Central memory CD4-positive, alpha-beta T cell (primary cell): ENCODE results near the gene DZIP1L.

Experiments used
- DNase-seq: peaks from one replicate; pipeline ENCODE4 v3.0.0; 2022

The DZIP1L gene

GRCh38 chr3:138032567-138032966 is 82.8 kb downstream of the DZIP1L start:
- no peak for DNase-seq

GRCh38 chr3:138031536-138031935 is 83.9 kb downstream of the DZIP1L start:
- no peak for DNase-seq

DNA sequence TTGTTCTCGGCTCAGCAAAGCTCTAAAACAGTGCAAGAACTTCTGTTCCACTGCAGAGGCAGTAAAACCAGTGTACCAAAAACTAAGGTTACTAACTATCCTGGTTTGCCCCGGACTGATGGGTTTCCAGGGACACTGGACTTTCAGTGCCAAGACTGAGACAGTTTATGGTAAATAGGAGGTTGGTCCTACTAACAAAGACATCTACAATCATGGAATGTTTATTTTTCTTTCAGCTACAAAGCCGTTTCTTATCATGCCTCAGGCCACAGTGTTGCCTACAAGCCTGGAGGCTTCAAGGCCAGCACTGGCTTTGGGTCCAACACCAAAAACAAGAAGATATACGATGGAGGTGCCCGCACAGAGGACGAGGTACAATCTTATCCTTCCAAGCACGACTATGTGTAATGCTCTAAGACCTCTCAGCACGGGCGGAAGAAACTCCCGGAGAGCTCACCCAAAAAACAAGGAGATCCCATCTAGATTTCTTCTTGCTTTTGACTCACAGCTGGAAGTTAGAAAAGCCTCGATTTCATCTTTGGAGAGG is 84.6 kb downstream of the DZIP1L start:
- DNase-seq: no peak

DNA sequence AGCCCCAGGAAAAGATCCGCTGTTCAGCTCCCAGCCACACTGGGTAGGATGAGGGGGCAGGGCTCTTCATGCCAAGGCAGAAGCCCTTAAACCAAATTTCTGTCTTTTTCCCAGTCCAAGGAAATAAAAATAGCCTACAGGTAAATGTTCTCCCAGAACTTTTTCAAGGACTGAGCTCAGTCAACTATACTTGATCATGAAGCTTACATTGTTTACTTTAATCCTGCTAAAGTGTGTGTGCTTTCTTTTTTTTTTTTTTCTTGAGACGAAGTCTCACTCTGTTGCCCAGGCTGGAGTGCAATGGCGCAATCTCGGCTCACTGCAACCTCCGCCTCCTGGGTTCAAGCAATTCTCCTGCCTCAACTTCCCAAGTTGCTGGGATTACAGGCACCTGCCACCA is 87.6 kb downstream of the DZIP1L start:
- DNase-seq: no peak

GRCh38 chr3:138025553-138025952 is 89.9 kb downstream of the DZIP1L start:
- DNase-seq: no peak

DNA sequence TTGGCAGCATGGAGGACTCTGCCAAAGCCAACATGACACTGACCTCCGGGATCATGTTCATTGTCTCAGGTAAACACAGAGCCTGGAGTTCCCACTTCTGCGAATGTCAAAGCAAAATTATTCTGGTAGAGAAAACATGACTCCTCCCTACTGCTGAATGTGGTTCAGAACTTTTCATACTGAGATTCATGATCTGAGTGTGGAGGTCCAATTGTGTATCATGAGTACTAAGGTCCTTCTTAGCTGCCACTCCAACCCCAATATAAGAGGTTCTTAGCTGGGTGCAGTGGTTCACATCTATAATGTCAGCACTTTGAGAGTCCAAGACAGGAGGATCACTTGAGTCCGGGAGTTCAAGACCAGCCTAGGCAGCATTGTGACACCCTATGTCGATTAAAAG is 91.7 kb downstream of the DZIP1L start:
- DNase-seq: no peak

DNA sequence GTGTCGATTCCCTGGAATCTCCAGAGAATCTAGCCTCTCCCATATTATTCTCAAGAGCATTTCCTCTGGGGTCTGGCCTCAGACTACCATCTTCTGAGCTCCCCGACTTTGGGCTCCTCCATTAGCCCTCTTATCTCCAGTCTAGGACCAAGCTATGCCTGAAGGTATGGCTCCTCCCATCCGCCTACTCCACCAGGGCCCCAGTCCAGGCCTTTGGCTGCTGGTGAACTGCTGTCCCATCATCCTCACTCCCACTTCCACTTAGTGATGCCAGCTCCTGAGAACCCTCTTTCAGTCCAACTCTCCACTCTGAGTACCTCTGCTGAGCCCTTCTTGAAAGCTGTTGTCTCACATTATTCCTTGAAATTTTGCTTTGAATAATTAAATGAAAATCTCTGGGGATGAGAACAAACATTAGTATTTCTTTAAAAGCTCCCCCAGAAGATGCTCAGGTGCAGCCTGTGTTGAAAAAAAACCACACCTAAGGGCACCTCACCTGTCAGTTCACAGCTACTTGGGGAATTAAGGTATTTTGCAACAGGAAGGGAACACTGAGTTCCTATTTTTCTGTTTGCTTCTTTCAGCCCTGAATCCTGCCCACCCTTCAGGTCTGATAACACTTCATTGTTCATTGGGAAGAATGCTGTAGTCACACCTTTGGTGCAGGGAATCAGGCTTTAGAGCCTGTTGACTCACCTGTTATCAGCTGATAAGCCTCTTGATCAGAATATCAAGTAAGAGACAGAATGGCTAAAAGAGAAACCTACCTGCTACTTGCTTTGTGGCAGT is 95.9 kb downstream of the DZIP1L start:
- no peak for DNase-seq

- no peak for DNase-seq
These were observed 99.3 kb downstream of the DZIP1L start for GRCh38 chr3:138016065-138016464.

- no peak for DNase-seq
These were observed 102.9 kb downstream of the DZIP1L start for GRCh38 chr3:138012526-138012925.
